GM12878 (cell line): ENCODE measurements around the gene IL20RA. TPM values are rescaled to one million over a fixed set of nuclear protein-coding genes. Genes with fewer than 3 reads are reported as not detected.

Experiments used
- ATAC-seq: fragments of 200-7000 bp; cut with Tn5 transposase; 3 replicates; pipeline ENCODE4 v1.9.1; 2020; ENCODE audit warnings: mild to moderate bottlenecking, moderate library complexity
- BruUV-seq: library from RNA; stranded (reverse); fragments of 400-500 nt; replicated peaks from 2 replicates; lab custom pipeline; 2021; lab: Mats Ljungman, UMichigan
- CTCF ChIA-PET: fragments of 300-600 bp; sonication (Branson Sonifier 250); formaldehyde crosslinking; extraction: SDS; loops from one replicate; lab custom pipeline; 2021; ENCODE audit warnings: inconsistent platforms; lab: Yijun Ruan, JAX
- POLR2A ChIA-PET: fragments of 350-600 bp; formaldehyde crosslinking; extraction: SDS; loops from one replicate; lab custom pipeline; 2021; ENCODE audit warnings: inconsistent platforms; lab: Charles Lee
- RAD21 ChIA-PET: fragments of 300-600 bp; sonication (Branson Sonifier 250); formaldehyde crosslinking; loops from one replicate; lab custom pipeline; 2023; ENCODE audit warnings: antibody characterized with exemption; ENCODE audit not compliant: unreplicated experiment; lab: Charles Lee
- SMC1A ChIA-PET: fragments of 300-600 bp; sonication (Branson Sonifier 250); formaldehyde crosslinking; loops from one replicate; lab custom pipeline; 2023; ENCODE audit not compliant: unreplicated experiment, uncharacterized antibody; lab: Charles Lee
- DNase-seq: peaks from one replicate; pipeline ENCODE4 v3.0.0-alpha.2; 2011; ENCODE audit warnings: low read depth, low spot score
- FAIRE-seq: peaks from 3 replicates; lab custom pipeline; 2011; peaks lifted over from hg19 to GRCh38; lab: Jason Lieb, UNC
- H2AFZ ChIP-seq: 2 replicates; pipeline ENCODE4 v1.6.0; 2011; ENCODE audit warnings: low read depth, low read length, control low read depth; ENCODE audit not compliant: control insufficient read depth
- H3K27ac ChIP-seq: 2 replicates; pipeline ENCODE4 v1.5.1; 2011; ENCODE audit warnings: control low read depth; ENCODE audit not compliant: control insufficient read depth, insufficient read depth
- H3K27me3 ChIP-seq, 2 experiments: replicated peaks in 1 of 2; 2 replicates each; pipeline versions ENCODE4 v1.6.0 to v1.6.1; 2011; ENCODE audit warnings: low read length in 1 of 2; ENCODE audit not compliant: control insufficient read depth in 2 of 2, insufficient read depth in 2 of 2
- H3K36me3 ChIP-seq, 2 experiments: 2 replicates each; pipeline ENCODE4 v1.5.1; 2011; ENCODE audit warnings: low read length in 1 of 2; ENCODE audit not compliant: control insufficient read depth in 2 of 2, insufficient read depth in 2 of 2
- H3K4me1 ChIP-seq: 2 replicates; pipeline ENCODE4 v1.6.1; 2011; ENCODE audit warnings: mild to moderate bottlenecking, low read length, moderate library complexity, mixed read lengths; ENCODE audit not compliant: control insufficient read depth, insufficient read depth
- H3K4me2 ChIP-seq: 2 replicates; pipeline ENCODE4 v1.6.0; 2011; ENCODE audit warnings: control low read depth; ENCODE audit not compliant: control insufficient read depth, insufficient read depth
- H3K4me3 ChIP-seq: fragments of 200-600 bp; sonication (generic); 2 replicates; pipeline ENCODE4 v1.5.1; 2016
- H3K79me2 ChIP-seq: 2 replicates; pipeline ENCODE4 v1.6.0; 2011; ENCODE audit warnings: low read length; ENCODE audit not compliant: control insufficient read depth, insufficient read depth
- H3K9ac ChIP-seq: 2 replicates; pipeline ENCODE4 v1.8.0; 2011; ENCODE audit warnings: low read length, control low read depth, mixed read lengths; ENCODE audit not compliant: control insufficient read depth, insufficient read depth
- H3K9me3 ChIP-seq: replicated peaks from 3 replicates; pipeline ENCODE4 v1.5.1; 2011; ENCODE audit warnings: mild to moderate bottlenecking, low read length; ENCODE audit not compliant: control insufficient read depth, insufficient read depth
- H4K20me1 ChIP-seq: 2 replicates; pipeline ENCODE4 v1.6.0; 2011; ENCODE audit not compliant: control insufficient read depth, insufficient read depth
- CBX3 ChIP-seq: fragments of 200-600 bp; sonication (generic); IDR thresholded peaks from 2 replicates; pipeline ENCODE4 v1.6.1; 2016; ENCODE audit warnings: low read depth, borderline replicate concordance
- CHD4 ChIP-seq: fragments of 200-600 bp; sonication (generic); IDR thresholded peaks from 2 replicates; pipeline ENCODE4 v1.6.1; 2016; ENCODE audit warnings: mild to moderate bottlenecking
- EGR1 ChIP-seq, 2 experiments: IDR thresholded peaks; 1 replicate in 1 of 2; 2 replicates in 1 of 2; pipeline ENCODE4 v1.6.1; 2011 to 2012; ENCODE audit warnings: low read depth in 2 of 2, low read length in 2 of 2, borderline replicate concordance in 1 of 2, mild to moderate bottlenecking in 1 of 2, moderate library complexity in 1 of 2
- JUNB ChIP-seq: IDR thresholded peaks from 2 replicates; pipeline ENCODE4 v1.6.1; 2016; ENCODE audit warnings: antibody characterized with exemption, mild to moderate bottlenecking
- LARP7 ChIP-seq: fragments of 450-650 bp; IDR thresholded peaks from 2 replicates; pipeline ENCODE4 v1.6.1; 2017; ENCODE audit warnings: mild to moderate bottlenecking
- MTA2 ChIP-seq: fragments of 450-650 bp; IDR thresholded peaks from 2 replicates; pipeline ENCODE4 v1.6.1; 2016; ENCODE audit warnings: low read depth, mild to moderate bottlenecking, moderate library complexity
- NR2C1 ChIP-seq: fragments of 450-650 bp; IDR thresholded peaks from 2 replicates; pipeline ENCODE4 v1.6.1; 2017; ENCODE audit warnings: antibody characterized with exemption, mild to moderate bottlenecking, moderate library complexity
- POU2F2 ChIP-seq: IDR thresholded peaks from 3 replicates; pipeline ENCODE4 v1.6.1; 2011; ENCODE audit warnings: low read depth, mild to moderate bottlenecking, low read length, borderline replicate concordance
- SIN3A ChIP-seq: IDR thresholded peaks from 2 replicates; pipeline ENCODE4 v1.6.1; 2012; ENCODE audit warnings: low read depth, low read length, improper control_type of control experiment
- SREBF2 ChIP-seq: IDR thresholded peaks from 2 replicates; pipeline ENCODE4 v1.6.1; 2012; ENCODE audit warnings: mild to moderate bottlenecking, low read length
- SRF ChIP-seq, 2 experiments: IDR thresholded peaks; 2 replicates each; pipeline ENCODE4 v1.6.1; 2011; ENCODE audit warnings: low read depth in 2 of 2, low read length in 2 of 2, mild to moderate bottlenecking in 1 of 2, moderate library complexity in 1 of 2
- TBL1XR1 ChIP-seq: IDR thresholded peaks from 2 replicates; pipeline ENCODE4 v1.6.1; 2012; ENCODE audit warnings: low read depth, low read length, improper control_type of control experiment
- TCF3 ChIP-seq: IDR thresholded peaks from 2 replicates; pipeline ENCODE4 v1.6.1; 2012; ENCODE audit warnings: low read depth, mild to moderate bottlenecking, low read length, borderline replicate concordance; ENCODE audit not compliant: insufficient read depth
- WGBS: methylation state at CpG from one replicate; pipeline ENCODE4 v1.1.6; 2016; ENCODE audit warnings: low lambda C conversion rate; ENCODE audit not compliant: insufficient replicate concordance, insufficient coverage; ENCODE audit errors: missing lambda C conversion rate; 5-methylcytosine and 5-hydroxymethylcytosine counted together
- in situ Hi-C: fragments of 300-500 bp; cut with MboI; formaldehyde crosslinking; loops from 9 replicates; pipeline ENCODE4 v1.14.3; 2018; ENCODE audit warnings: mixed read lengths
- intact Hi-C: fragments of 100-400 bp; cut with micrococcal nuclease; formaldehyde crosslinking; loops from one replicate; pipeline ENCODE4 v1.14.2; 2022; ENCODE audit not compliant: unreplicated experiment
- polyA plus RNA-seq, 11 experiments: library from polyadenylated mRNA; depleted of rRNA in 4 of 11; unstranded in 6 of 11; stranded (reverse) in 5 of 11; fragments of >200 nt; fragmentation: Nextera tagmentation in 4 of 11; fragmentation: Illumina TruSeq in 1 of 11; extraction: Ambion mirVana in 4 of 11; extraction: Trizol in 1 of 11; gene quantifications; 1 replicate in 1 of 11; 2 replicates in 10 of 11; pipeline versions ENCODE4 v1.2.1 to v1.2.3, GENCODE V29; 2011 to 2016; ENCODE audit warnings: inconsistent platforms in 2 of 11, missing spikeins in 2 of 11, low read depth in 1 of 11
- total RNA-seq, 4 experiments: library from RNA; depleted of rRNA in 3 of 4; stranded (reverse); fragments of >200 nt in 3 of 4; fragmentation: Illumina TruSeq in 1 of 4; extraction: Trizol in 1 of 4; gene quantifications; 2 replicates each; pipeline versions ENCODE4 v1.2.1 to v1.2.3, GENCODE V29; 2013 to 2021
- TF ChIP-seq, protein P1 (sequence below): fragments of 150-350 bp; IDR thresholded peaks from 2 replicates; pipeline ENCODE4 v1.6.1; 2014; ENCODE audit warnings: mild to moderate bottlenecking, low read depth, low read length
- TF ChIP-seq, protein P2 (sequence below): fragments of 450-650 bp; formaldehyde crosslinking; IDR thresholded peaks from 2 replicates; pipeline ENCODE4 v1.4.0; 2020; ENCODE audit warnings: mild to moderate bottlenecking, moderate library complexity
- TF ChIP-seq, protein P3 (sequence below): IDR thresholded peaks from 2 replicates; pipeline ENCODE4 v1.6.1; 2012; ENCODE audit warnings: low read depth, low read length, improper control_type of control experiment

Gene IL20RA
- total and polyA plus RNA-seq, 10 of the 15 experiments (the other 5 are each of a cell fraction or from before 2014, with no cell fraction given) = 0.02 to 0.16 (median 0.09) TPM; not detected in 3

DNA sequence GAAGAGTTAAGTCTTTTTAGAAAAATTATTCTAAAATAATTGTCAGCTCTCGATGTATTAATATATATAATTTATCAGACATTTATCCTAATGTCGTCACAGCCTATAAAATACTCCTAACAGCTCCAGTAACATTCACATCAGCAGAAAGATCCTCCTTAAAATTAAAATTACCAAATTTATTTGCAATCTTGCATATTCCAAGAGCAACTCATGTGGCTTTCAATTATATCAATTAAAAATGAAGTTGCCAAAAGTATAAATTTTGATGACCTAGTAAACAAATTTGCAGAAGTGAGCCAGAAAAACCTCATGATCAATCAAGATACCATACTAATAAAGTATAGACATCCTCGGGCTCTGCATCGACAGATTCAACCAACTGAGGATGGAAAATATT lies 60.2 kb downstream of the IL20RA start:
- H3K9me3 ChIP-seq = no peaks in the 10 kb centered on the region
- no peaks in the 10 kb centered on the region for H3K79me2 ChIP-seq
- 39% methylated on average over 4 of the region's 4 CpGs for WGBS
- FAIRE-seq = no peak
- no peak overlapping the region for H3K4me3 ChIP-seq
- ChIA-PET POLR2A (no interaction called here), CTCF (interaction anchor here (1.3 kb wide), 1 partner anchor 11 kb away, joined by 3 read pairs; no protein-coding TSS in a partner anchor), SMC1A (no interaction called here), RAD21 (no interaction called here)
- H3K4me1 ChIP-seq = no peaks in the 10 kb centered on the region
- H3K4me2 ChIP-seq = no peak overlapping the region
- H4K20me1 ChIP-seq = no peaks in the 10 kb centered on the region
- H3K36me3 ChIP-seq = no peaks in the 10 kb centered on the region
- H3K27ac ChIP-seq = no peak overlapping the region
- H2AFZ ChIP-seq = no peak overlapping the region
- TF ChIP-seq CHD4 (no peak), SREBF2 (no peak), CBX3 (no peak), TCF3 (no peak), POU2F2 (no peak), TBL1XR1 (no peak), MTA2 (no peak), NR2C1 (no peak), EGR1 (IDR thresholded peaks at IDR 0.05; ENCODE audit: borderline replicate concordance in 1 of 2, low read depth in 2 of 2, low read length in 2 of 2) (no peak), JUNB (no peak), LARP7 (no peak), SIN3A (no peak), SRF (IDR thresholded peaks at IDR 0.05; ENCODE audit: low read depth in 2 of 2, low read length in 2 of 2) (no peak)
- TF ChIP-seq, protein P1, sequence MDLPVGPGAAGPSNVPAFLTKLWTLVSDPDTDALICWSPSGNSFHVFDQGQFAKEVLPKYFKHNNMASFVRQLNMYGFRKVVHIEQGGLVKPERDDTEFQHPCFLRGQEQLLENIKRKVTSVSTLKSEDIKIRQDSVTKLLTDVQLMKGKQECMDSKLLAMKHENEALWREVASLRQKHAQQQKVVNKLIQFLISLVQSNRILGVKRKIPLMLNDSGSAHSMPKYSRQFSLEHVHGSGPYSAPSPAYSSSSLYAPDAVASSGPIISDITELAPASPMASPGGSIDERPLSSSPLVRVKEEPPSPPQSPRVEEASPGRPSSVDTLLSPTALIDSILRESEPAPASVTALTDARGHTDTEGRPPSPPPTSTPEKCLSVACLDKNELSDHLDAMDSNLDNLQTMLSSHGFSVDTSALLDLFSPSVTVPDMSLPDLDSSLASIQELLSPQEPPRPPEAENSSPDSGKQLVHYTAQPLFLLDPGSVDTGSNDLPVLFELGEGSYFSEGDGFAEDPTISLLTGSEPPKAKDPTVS = no peak
- TF ChIP-seq, protein P2, sequence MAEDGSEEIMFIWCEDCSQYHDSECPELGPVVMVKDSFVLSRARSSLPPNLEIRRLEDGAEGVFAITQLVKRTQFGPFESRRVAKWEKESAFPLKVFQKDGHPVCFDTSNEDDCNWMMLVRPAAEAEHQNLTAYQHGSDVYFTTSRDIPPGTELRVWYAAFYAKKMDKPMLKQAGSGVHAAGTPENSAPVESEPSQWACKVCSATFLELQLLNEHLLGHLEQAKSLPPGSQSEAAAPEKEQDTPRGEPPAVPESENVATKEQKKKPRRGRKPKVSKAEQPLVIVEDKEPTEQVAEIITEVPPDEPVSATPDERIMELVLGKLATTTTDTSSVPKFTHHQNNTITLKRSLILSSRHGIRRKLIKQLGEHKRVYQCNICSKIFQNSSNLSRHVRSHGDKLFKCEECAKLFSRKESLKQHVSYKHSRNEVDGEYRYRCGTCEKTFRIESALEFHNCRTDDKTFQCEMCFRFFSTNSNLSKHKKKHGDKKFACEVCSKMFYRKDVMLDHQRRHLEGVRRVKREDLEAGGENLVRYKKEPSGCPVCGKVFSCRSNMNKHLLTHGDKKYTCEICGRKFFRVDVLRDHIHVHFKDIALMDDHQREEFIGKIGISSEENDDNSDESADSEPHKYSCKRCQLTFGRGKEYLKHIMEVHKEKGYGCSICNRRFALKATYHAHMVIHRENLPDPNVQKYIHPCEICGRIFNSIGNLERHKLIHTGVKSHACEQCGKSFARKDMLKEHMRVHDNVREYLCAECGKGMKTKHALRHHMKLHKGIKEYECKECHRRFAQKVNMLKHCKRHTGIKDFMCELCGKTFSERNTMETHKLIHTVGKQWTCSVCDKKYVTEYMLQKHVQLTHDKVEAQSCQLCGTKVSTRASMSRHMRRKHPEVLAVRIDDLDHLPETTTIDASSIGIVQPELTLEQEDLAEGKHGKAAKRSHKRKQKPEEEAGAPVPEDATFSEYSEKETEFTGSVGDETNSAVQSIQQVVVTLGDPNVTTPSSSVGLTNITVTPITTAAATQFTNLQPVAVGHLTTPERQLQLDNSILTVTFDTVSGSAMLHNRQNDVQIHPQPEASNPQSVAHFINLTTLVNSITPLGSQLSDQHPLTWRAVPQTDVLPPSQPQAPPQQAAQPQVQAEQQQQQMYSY (CRISPR knock-in tag) = no peak
- TF ChIP-seq, protein P3, sequence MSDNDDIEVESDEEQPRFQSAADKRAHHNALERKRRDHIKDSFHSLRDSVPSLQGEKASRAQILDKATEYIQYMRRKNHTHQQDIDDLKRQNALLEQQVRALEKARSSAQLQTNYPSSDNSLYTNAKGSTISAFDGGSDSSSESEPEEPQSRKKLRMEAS = no peak
- in situ Hi-C loops = no loop called here
- H3K27me3 ChIP-seq = peaks cover 1 to 4% of the 10 kb centered on the region in 2 experiments; a peak in 3 of 4 replicates
- no peak for ATAC-seq
- no TSS peak for BruUV-seq
- DNase-seq = no peak
- intact Hi-C loops = no loop called here
- no peak overlapping the region for H3K9ac ChIP-seq
